Activated naive CD4-positive, alpha-beta T cell treated with anti-CD3 and anti-CD28 coated beads for 36 hours (primary cell): ENCODE measurements around the gene ALPL. TPM values are rescaled to one million over a fixed set of nuclear protein-coding genes. Genes with fewer than 3 reads are reported as not detected.
A peak's percentile ranks its signal among the peaks of the same experiment; 100 is the strongest.

Experiments used
- CTCF ChIA-PET: fragments of 350-600 bp; sonication (Branson Sonifier 250); formaldehyde crosslinking; loops from one replicate; lab custom pipeline; 2021; ENCODE audit warnings: antibody characterized with exemption; lab: Charles Lee
- DNase-seq: peaks from one replicate; pipeline ENCODE4 v3.0.0-alpha.2; 2020
- H3K27ac Mint-ChIP-seq: one replicate; pipeline ENCODE4 v1.8.0; 2021; ENCODE audit warnings: mild to moderate bottlenecking, mixed read lengths
- H3K27me3 Mint-ChIP-seq: one replicate; pipeline ENCODE4 v1.8.0; 2021; ENCODE audit warnings: low read depth, mixed read lengths
- H3K36me3 Mint-ChIP-seq: one replicate; pipeline ENCODE4 v1.8.0; 2021; ENCODE audit warnings: low read depth, mixed read lengths
- H3K4me1 Mint-ChIP-seq: one replicate; pipeline ENCODE4 v1.8.0; 2021; ENCODE audit warnings: low read depth, mixed read lengths
- H3K4me3 Mint-ChIP-seq: one replicate; pipeline ENCODE4 v1.8.0; 2021; ENCODE audit warnings: mild to moderate bottlenecking, moderate library complexity, mixed read lengths
- H3K9me3 Mint-ChIP-seq: one replicate; pipeline ENCODE4 v1.8.0; 2021; ENCODE audit warnings: mixed read lengths
- intact Hi-C: fragments of 100-400 bp; cut with micrococcal nuclease; formaldehyde crosslinking; loops from one replicate; pipeline ENCODE4 v1.15.1; 2023
- total RNA-seq, 2 experiments: library from RNA; stranded (reverse); gene quantifications; one replicate each; pipeline ENCODE4 v1.2.3, GENCODE V29; 2021

Gene ALPL
- total RNA-seq, 2 experiments from 2014 or later = not detected

GRCh38 chr1:21536218-21536617 is 27.0 kb downstream of the ALPL start:
- intact Hi-C loops = no loop called here
- H3K4me3 Mint-ChIP-seq = no peak overlapping the region
- no peaks in the 10 kb centered on the region for H3K4me1 Mint-ChIP-seq
- no peak overlapping the region for H3K27ac Mint-ChIP-seq
- no peaks in the 10 kb centered on the region for H3K9me3 Mint-ChIP-seq
- CTCF ChIA-PET = interaction anchor here (0.6 to 4.2 kb wide), 4 partner anchors 29 to 485 kb away, joined by 3 to 21 read pairs (median 4); partner anchors contain the start of gene ALPL
- no peaks in the 10 kb centered on the region for H3K36me3 Mint-ChIP-seq
- no peak for DNase-seq
- peaks cover 31% of the 10 kb centered on the region for H3K27me3 Mint-ChIP-seq

GRCh38 chr1:21537511-21537931 is 28.3 kb downstream of the ALPL start:
- Mint-ChIP-seq H3K27ac (no peak overlapping the region), H3K36me3 (no peaks in the 10 kb centered on the region), H3K4me3 (no peak overlapping the region), H3K27me3 (peaks cover 30% of the 10 kb centered on the region), H3K9me3 (no peaks in the 10 kb centered on the region), H3K4me1 (no peaks in the 10 kb centered on the region)
- no peak for DNase-seq
- intact Hi-C loops = no loop called here
- CTCF ChIA-PET = interaction anchor here (4.2 kb wide), 1 partner anchor 30 kb away, joined by 21 read pairs; the partner anchor contains the start of gene ALPL

- Mint-ChIP-seq H3K36me3 (no peaks in the 10 kb centered on the region), H3K4me3 (no peak overlapping the region), H3K9me3 (no peaks in the 10 kb centered on the region), H3K27ac (no peak overlapping the region), H3K4me1 (no peaks in the 10 kb centered on the region), H3K27me3 (peaks cover 30% of the 10 kb centered on the region)
- DNase-seq = no peak
- intact Hi-C loops = no loop called here
- CTCF ChIA-PET = interaction anchor here (4.2 kb wide), 1 partner anchor 31 kb away, joined by 21 read pairs; the partner anchor contains the start of gene ALPL
Observed at GRCh38 chr1:21537932-21538630, 28.9 kb downstream of the ALPL start.

- no peak overlapping the region for H3K4me3 Mint-ChIP-seq
- no peaks in the 10 kb centered on the region for H3K36me3 Mint-ChIP-seq
- peaks cover 30% of the 10 kb centered on the region for H3K27me3 Mint-ChIP-seq
- no peaks in the 10 kb centered on the region for H3K9me3 Mint-ChIP-seq
- CTCF ChIA-PET = interaction anchor here (0.9 kb wide), 1 partner anchor 22 kb away, joined by 8 read pairs; no protein-coding TSS in a partner anchor
- intact Hi-C loops = no loop called here
- H3K4me1 Mint-ChIP-seq = no peaks in the 10 kb centered on the region
- no peak overlapping the region for H3K27ac Mint-ChIP-seq
- DNase-seq = peak; percentile 9
Observed at GRCh38 chr1:21539933-21540332, 30.7 kb downstream of the ALPL start.

- intact Hi-C loops = no loop called here
- no peak overlapping the region for H3K4me3 Mint-ChIP-seq
- CTCF ChIA-PET = interaction anchor here (0.8 to 0.9 kb wide), 2 partner anchors 8 to 329 kb away, joined by 3 read pairs; no protein-coding TSS in a partner anchor
- no peaks in the 10 kb centered on the region for H3K4me1 Mint-ChIP-seq
- H3K36me3 Mint-ChIP-seq = no peaks in the 10 kb centered on the region
- no peak overlapping the region for H3K27ac Mint-ChIP-seq
- no peak for DNase-seq
- H3K9me3 Mint-ChIP-seq = no peaks in the 10 kb centered on the region
- peaks cover 27% of the 10 kb centered on the region for H3K27me3 Mint-ChIP-seq
Observed at GRCh38 chr1:21541329-21541728, 32.1 kb downstream of the ALPL start.

- Mint-ChIP-seq H3K27me3 (peaks cover 27% of the 10 kb centered on the region), H3K4me1 (no peaks in the 10 kb centered on the region), H3K27ac (no peak overlapping the region), H3K9me3 (no peaks in the 10 kb centered on the region), H3K4me3 (no peak overlapping the region), H3K36me3 (no peaks in the 10 kb centered on the region)
- intact Hi-C loops = no loop called here
- CTCF ChIA-PET = interaction anchor here (1.6 kb wide), 1 partner anchor 9 kb away, joined by 5 read pairs; no protein-coding TSS in a partner anchor
- no peak for DNase-seq
Observed at GRCh38 chr1:21541835-21542234, 32.6 kb downstream of the ALPL start.

GRCh38 chr1:21543598-21543997 is 34.4 kb downstream of the ALPL start:
- CTCF ChIA-PET = no interaction called here
- peaks cover 20% of the 10 kb centered on the region for H3K27me3 Mint-ChIP-seq
- H3K9me3 Mint-ChIP-seq = no peaks in the 10 kb centered on the region

GRCh38 chr1:21544095-21544494 is 34.9 kb downstream of the ALPL start:
- CTCF ChIA-PET = interaction anchor here (0.9 kb wide), 1 partner anchor 51 kb away, joined by 4 read pairs; no protein-coding TSS in a partner anchor
- no peak overlapping the region for H3K4me3 Mint-ChIP-seq
- H3K27ac Mint-ChIP-seq = no peak overlapping the region
- H3K4me1 Mint-ChIP-seq = no peaks in the 10 kb centered on the region
- intact Hi-C loops = no loop called here
- DNase-seq = no peak
- H3K36me3 Mint-ChIP-seq = no peaks in the 10 kb centered on the region
- H3K27me3 Mint-ChIP-seq = peaks cover 15% of the 10 kb centered on the region
- H3K9me3 Mint-ChIP-seq = no peaks in the 10 kb centered on the region

More at GRCh38 chr1:21543598-21543997, 34.4 kb downstream of the ALPL start:
- Mint-ChIP-seq H3K36me3 (no peaks in the 10 kb centered on the region), H3K4me3 (no peak overlapping the region), H3K4me1 (no peaks in the 10 kb centered on the region), H3K27ac (no peak overlapping the region)
- intact Hi-C loops = no loop called here
- no peak for DNase-seq

GRCh38 chr1:21546122-21546825 is 37.1 kb downstream of the ALPL start:
- no peak for DNase-seq
- Mint-ChIP-seq H3K36me3 (no peaks in the 10 kb centered on the region), H3K27me3 (peaks cover 11% of the 10 kb centered on the region), H3K4me1 (no peaks in the 10 kb centered on the region), H3K4me3 (no peak overlapping the region), H3K9me3 (no peaks in the 10 kb centered on the region), H3K27ac (no peak overlapping the region)
- intact Hi-C loops = no loop called here
- CTCF ChIA-PET = no interaction called here

- CTCF ChIA-PET = interaction anchor here (0.6 to 0.8 kb wide), 2 partner anchors 36 to 417 kb away, joined by 3 to 4 read pairs; no protein-coding TSS in a partner anchor
- Mint-ChIP-seq H3K4me3 (no peak overlapping the region), H3K4me1 (no peaks in the 10 kb centered on the region), H3K9me3 (no peaks in the 10 kb centered on the region), H3K27me3 (peaks cover 13% of the 10 kb centered on the region), H3K27ac (no peak overlapping the region), H3K36me3 (no peaks in the 10 kb centered on the region)
- intact Hi-C loops = no loop called here
- no peak for DNase-seq
Observed at GRCh38 chr1:21547876-21548275, 38.7 kb downstream of the ALPL start.

- no peak overlapping the region for H3K4me3 Mint-ChIP-seq
- CTCF ChIA-PET = no interaction called here
- DNase-seq = no peak
- no peak overlapping the region for H3K27ac Mint-ChIP-seq
- no peaks in the 10 kb centered on the region for H3K36me3 Mint-ChIP-seq
- H3K9me3 Mint-ChIP-seq = no peaks in the 10 kb centered on the region
- no peaks in the 10 kb centered on the region for H3K4me1 Mint-ChIP-seq
- H3K27me3 Mint-ChIP-seq = peaks cover 20% of the 10 kb centered on the region
- intact Hi-C loops = no loop called here
Observed at GRCh38 chr1:21550097-21550496, 40.9 kb downstream of the ALPL start.

GRCh38 chr1:21550866-21551475 is 41.7 kb downstream of the ALPL start:
- Mint-ChIP-seq H3K4me3 (no peak overlapping the region), H3K4me1 (no peaks in the 10 kb centered on the region), H3K36me3 (no peaks in the 10 kb centered on the region), H3K27me3 (peaks cover 20% of the 10 kb centered on the region), H3K27ac (no peak overlapping the region), H3K9me3 (no peaks in the 10 kb centered on the region)
- CTCF ChIA-PET = no interaction called here
- no peak for DNase-seq
- intact Hi-C loops = no loop called here
